Smooth muscle cell (in vitro differentiated cells): ENCODE results near the gene SPART. TPM values are rescaled to one million over a fixed set of nuclear protein-coding genes. Genes with fewer than 3 reads are reported as not detected.

Source experiments
- DNase-seq: peaks from one replicate; lab custom pipeline; 2025; ENCODE audit not compliant: unreplicated experiment; lab: John Stamatoyannopoulos, UW
- H2AFZ ChIP-seq: fragments of 200-600 bp; sonication (generic); 2 replicates; pipeline ENCODE4 v1.6.0; 2016; ENCODE audit warnings: antibody characterized with exemption, low read depth, mild to moderate bottlenecking
- H3F3A ChIP-seq: fragments of 200-600 bp; sonication (generic); 2 replicates; pipeline ENCODE4 v1.6.0; 2017; ENCODE audit warnings: antibody characterized with exemption, low read depth
- H3K27ac ChIP-seq: fragments of 200-600 bp; sonication (generic); 2 replicates; pipeline ENCODE4 v1.5.1; 2016; ENCODE audit warnings: low read depth, mild to moderate bottlenecking
- H3K27me3 ChIP-seq: fragments of 200-600 bp; sonication (generic); 2 replicates; pipeline ENCODE4 v1.6.1; 2016; ENCODE audit warnings: low read depth, mild to moderate bottlenecking
- H3K36me3 ChIP-seq: fragments of 200-600 bp; sonication (generic); 2 replicates; pipeline ENCODE4 v1.5.1; 2016; ENCODE audit warnings: low read depth
- H3K4me1 ChIP-seq: fragments of 200-600 bp; sonication (generic); 2 replicates; pipeline ENCODE4 v1.5.1; 2016; ENCODE audit warnings: low read depth
- H3K4me2 ChIP-seq: fragments of 200-600 bp; sonication (generic); 2 replicates; pipeline ENCODE4 v1.6.0; 2016; ENCODE audit warnings: mild to moderate bottlenecking
- H3K4me3 ChIP-seq: fragments of 200-600 bp; sonication (generic); 2 replicates; pipeline ENCODE4 v1.5.1; 2016; ENCODE audit warnings: mild to moderate bottlenecking
- H3K79me2 ChIP-seq: fragments of 200-600 bp; sonication (generic); 2 replicates; pipeline ENCODE4 v1.6.0; 2016; ENCODE audit warnings: low read depth, mild to moderate bottlenecking
- H3K9ac ChIP-seq: fragments of 200-600 bp; sonication (generic); 2 replicates; pipeline ENCODE4 v1.6.0; 2016; ENCODE audit warnings: low read depth
- H3K9me3 ChIP-seq: fragments of 200-600 bp; sonication (generic); replicated peaks from 2 replicates; pipeline ENCODE4 v1.5.1; 2016; ENCODE audit warnings: low read depth
- H4K20me1 ChIP-seq: fragments of 200-600 bp; sonication (generic); 2 replicates; pipeline ENCODE4 v1.6.0; 2016; ENCODE audit warnings: low read depth
- CTCF ChIP-seq: fragments of 200-600 bp; sonication (generic); IDR thresholded peaks from 2 replicates; pipeline ENCODE4 v1.5.1; 2017; ENCODE audit warnings: borderline replicate concordance, mild to moderate bottlenecking, antibody characterized with exemption; ENCODE audit not compliant: insufficient read depth, poor library complexity, severe bottlenecking
- WGBS: methylation state at CpG from one replicate; pipeline ENCODE4 v1.1.7; 2016; ENCODE audit warnings: low lambda C conversion rate; 5-methylcytosine and 5-hydroxymethylcytosine counted together
- polyA plus RNA-seq: library from polyadenylated mRNA; unstranded; fragments of >200 nt; fragmentation: Nextera tagmentation; extraction: Ambion mirVana; gene quantifications from 2 replicates; pipeline ENCODE4 v1.2.1, GENCODE V29; 2016
- total RNA-seq: library from RNA; depleted of rRNA; stranded (reverse); fragments of >200 nt; gene quantifications from 2 replicates; pipeline ENCODE4 v1.2.3, GENCODE V29; 2014

The SPART gene
- 44.0 and 71.1 TPM in 2 replicates for total RNA-seq
- polyA plus RNA-seq: 39.0 and 45.1 TPM in 2 replicates

GRCh38 chr13:36346222-36347083 is at the start of gene SPART:
SPART (minus strand) TSS chr13:36346394; CDS start chr13:36335830, 10,564 bp downstream.
- peak; percentile 94 for TF ChIP-seq CTCF
- H3K4me1 ChIP-seq: peaks cover 14% of the 10 kb centered on the region
- peaks cover 22% of the 10 kb centered on the region for H4K20me1 ChIP-seq
- H3K36me3 ChIP-seq: no peaks in the 10 kb centered on the region
- peak within 1 kb of the TSS; percentile 99 for H3K27ac ChIP-seq
- peak; percentile 97 for DNase-seq
- H2AFZ ChIP-seq: peak within 1 kb of the TSS; percentile 77
- no peaks in the 10 kb centered on the region for H3K9me3 ChIP-seq
- WGBS: 1% methylated on average over 60 of the region's 86 CpGs
- peak within 1 kb of the TSS; percentile 94 for H3K4me2 ChIP-seq
- peaks cover 39% of the 10 kb centered on the region for H3K79me2 ChIP-seq
- H3K4me3 ChIP-seq: peak within 1 kb of the TSS; percentile 71
- H3K27me3 ChIP-seq: no peaks in the 10 kb centered on the region
- no peaks in the 10 kb centered on the region for H3F3A ChIP-seq
- peak within 1 kb of the TSS; percentile 99 for H3K9ac ChIP-seq

GRCh38 chr13:36395280-36395679 is 49.1 kb upstream of the SPART start:
- DNase-seq: no peak
- Histone ChIP-seq H3K4me3 (no peak overlapping the region), H4K20me1 (no peaks in the 10 kb centered on the region), H3K79me2 (no peaks in the 10 kb centered on the region), H3K36me3 (no peaks in the 10 kb centered on the region), H3K9me3 (no peaks in the 10 kb centered on the region), H3K27me3 (no peaks in the 10 kb centered on the region), H3K27ac (no peak overlapping the region), H3F3A (no peaks in the 10 kb centered on the region), H2AFZ (no peak overlapping the region), H3K9ac (no peak overlapping the region), H3K4me2 (no peak overlapping the region), H3K4me1 (no peaks in the 10 kb centered on the region)
- WGBS: 83% methylated on average over 2 of the region's 2 CpGs
- TF ChIP-seq CTCF: peak; percentile 40

- Histone ChIP-seq H3K4me2 (no peak overlapping the region), H2AFZ (no peak overlapping the region), H3K9me3 (no peaks in the 10 kb centered on the region), H3K4me1 (no peaks in the 10 kb centered on the region), H3K79me2 (no peaks in the 10 kb centered on the region), H3K9ac (no peak overlapping the region), H3K36me3 (no peaks in the 10 kb centered on the region), H3K4me3 (no peak overlapping the region), H3K27me3 (no peaks in the 10 kb centered on the region), H4K20me1 (no peaks in the 10 kb centered on the region), H3K27ac (no peak overlapping the region), H3F3A (no peaks in the 10 kb centered on the region)
- no peak for DNase-seq
- WGBS: 88% methylated on average over 1 of the region's 1 CpG
- no peak for TF ChIP-seq CTCF
These were observed 39.3 kb upstream of the SPART start for GRCh38 chr13:36385489-36385888.

GRCh38 chr13:36382030-36382429 is 35.8 kb upstream of the SPART start:
- no peak for TF ChIP-seq CTCF
- Histone ChIP-seq H3K27me3 (no peaks in the 10 kb centered on the region), H3K27ac (no peak overlapping the region), H3K9ac (no peak overlapping the region), H3K9me3 (no peaks in the 10 kb centered on the region), H2AFZ (no peak overlapping the region), H4K20me1 (no peaks in the 10 kb centered on the region), H3K4me1 (no peaks in the 10 kb centered on the region), H3K4me2 (no peak overlapping the region), H3K36me3 (no peaks in the 10 kb centered on the region), H3K79me2 (no peaks in the 10 kb centered on the region), H3F3A (no peaks in the 10 kb centered on the region), H3K4me3 (no peak overlapping the region)
- WGBS: 94% methylated on average over 3 of the region's 3 CpGs
- DNase-seq: no peak
